GM23338 (cell line): ENCODE measurements around the gene POLD4. TPM values are rescaled to one million over a fixed set of nuclear protein-coding genes. Genes with fewer than 3 reads are reported as not detected.

ENCODE experiments used
- ATAC-seq: fragments of 200-7000 bp; cut with Tn5 transposase; 3 replicates; pipeline ENCODE4 v1.9.1; 2020
- DNase-seq: peaks from one replicate; pipeline ENCODE4 v3.0.0-alpha.2; 2015; ENCODE audit warnings: low spot score
- H2AFZ ChIP-seq: fragments of 200-600 bp; sonication (generic); 2 replicates; pipeline ENCODE4 v1.8.0; 2016; ENCODE audit warnings: antibody characterized with exemption, mild to moderate bottlenecking, moderate library complexity
- H3F3A ChIP-seq: fragments of 200-600 bp; sonication (generic); replicated peaks from 2 replicates; pipeline ENCODE4 v1.8.0; 2017; ENCODE audit warnings: antibody characterized with exemption, mixed run types, low read depth
- H3K27ac ChIP-seq: fragments of 200-600 bp; sonication (generic); 2 replicates; pipeline ENCODE4 v1.6.1; 2016; ENCODE audit warnings: low read depth
- H3K27me3 ChIP-seq: fragments of 200-600 bp; sonication (generic); 2 replicates; pipeline ENCODE4 v1.8.0; 2016; ENCODE audit warnings: mild to moderate bottlenecking, mixed run types, moderate library complexity; ENCODE audit not compliant: insufficient read depth
- H3K36me3 ChIP-seq: fragments of 200-600 bp; sonication (generic); 2 replicates; pipeline ENCODE4 v1.8.0; 2016; ENCODE audit warnings: mild to moderate bottlenecking; ENCODE audit not compliant: insufficient read depth
- H3K4me1 ChIP-seq: fragments of 200-600 bp; sonication (generic); 2 replicates; pipeline ENCODE4 v1.8.0; 2016; ENCODE audit warnings: mild to moderate bottlenecking, moderate library complexity; ENCODE audit not compliant: insufficient read depth
- H3K4me2 ChIP-seq: fragments of 200-600 bp; sonication (generic); 2 replicates; pipeline ENCODE4 v1.7.1; 2017; ENCODE audit warnings: mixed run types
- H3K4me3 ChIP-seq: fragments of 200-600 bp; sonication (generic); 2 replicates; pipeline ENCODE4 v1.6.1; 2016; ENCODE audit warnings: mixed run types
- H3K79me2 ChIP-seq: fragments of 200-600 bp; sonication (generic); replicated peaks from 2 replicates; pipeline ENCODE4 v1.8.0; 2017; ENCODE audit warnings: mild to moderate bottlenecking; ENCODE audit not compliant: insufficient read depth
- H3K9me2 ChIP-seq: fragments of 200-600 bp; sonication (generic); 2 replicates; pipeline ENCODE4 v1.8.0; 2017; ENCODE audit not compliant: insufficient read depth
- H4K20me1 ChIP-seq: fragments of 200-600 bp; sonication (generic); replicated peaks from 2 replicates; pipeline ENCODE4 v1.8.0; 2017; ENCODE audit warnings: mild to moderate bottlenecking; ENCODE audit not compliant: insufficient read depth
- H3K27ac Mint-ChIP-seq: 2 replicates; pipeline ENCODE4 v1.8.0; 2020; ENCODE audit warnings: inconsistent platforms, mild to moderate bottlenecking, moderate library complexity, mixed read lengths
- H3K27me3 Mint-ChIP-seq: 3 replicates; pipeline ENCODE4 v1.8.0; 2022; ENCODE audit warnings: low read depth, mild to moderate bottlenecking, moderate library complexity, mixed read lengths, inconsistent platforms; ENCODE audit not compliant: insufficient read depth, poor library complexity
- H3K36me3 Mint-ChIP-seq: 3 replicates; pipeline ENCODE4 v1.8.0; 2021; ENCODE audit warnings: low read depth, mild to moderate bottlenecking, inconsistent platforms, moderate library complexity, mixed read lengths
- H3K4me1 Mint-ChIP-seq: 3 replicates; pipeline ENCODE4 v1.8.0; 2020; ENCODE audit warnings: mild to moderate bottlenecking, inconsistent platforms, mixed read lengths
- H3K4me3 Mint-ChIP-seq: 3 replicates; pipeline ENCODE4 v1.8.0; 2021; ENCODE audit warnings: moderate library complexity, mild to moderate bottlenecking, inconsistent platforms, mixed read lengths
- H3K9me3 Mint-ChIP-seq: 3 replicates; pipeline ENCODE4 v1.8.0; 2020; ENCODE audit warnings: moderate library complexity, mild to moderate bottlenecking, inconsistent platforms, mixed read lengths
- CREB1 ChIP-seq: fragments of 250-450 bp; sonication (Bioruptor Pico); IDR thresholded peaks from 2 replicates; pipeline ENCODE4 v1.5.0; 2020; ENCODE audit warnings: low read depth, mild to moderate bottlenecking, moderate library complexity
- EZH2 ChIP-seq: fragments of 200-600 bp; sonication (generic); IDR thresholded peaks from one replicate; pipeline ENCODE4 v1.8.0; 2017; ENCODE audit warnings: antibody characterized with exemption, mild to moderate bottlenecking, low read depth; ENCODE audit not compliant: unreplicated experiment
- EZH2phosphoT487 ChIP-seq: fragments of 200-600 bp; sonication (generic); IDR thresholded peaks from one replicate; pipeline ENCODE4 v1.8.1; 2018; ENCODE audit warnings: antibody characterized with exemption; ENCODE audit not compliant: unreplicated experiment
- POLR2AphosphoS5 ChIP-seq: IDR thresholded peaks from 2 replicates; pipeline ENCODE4 v1.6.1; 2016; ENCODE audit warnings: antibody characterized with exemption, low read depth
- STAT1 ChIP-seq: IDR thresholded peaks from one replicate; pipeline ENCODE4 v1.6.1; 2016; ENCODE audit warnings: antibody characterized with exemption; ENCODE audit not compliant: unreplicated experiment
- ZNF114 ChIP-seq: fragments of 250-450 bp; sonication (Bioruptor Pico); IDR thresholded peaks from 2 replicates; pipeline ENCODE4 v1.5.0; 2020; ENCODE audit warnings: mild to moderate bottlenecking, moderate library complexity
- ZNF331 ChIP-seq: fragments of 250-450 bp; sonication (Bioruptor Pico); IDR thresholded peaks from 2 replicates; pipeline ENCODE4 v1.5.0; 2020; ENCODE audit warnings: low read depth, mild to moderate bottlenecking, moderate library complexity
- ZNF462 ChIP-seq: fragments of 250-450 bp; sonication (Bioruptor Pico); IDR thresholded peaks from 2 replicates; pipeline ENCODE4 v1.5.0; 2020; ENCODE audit warnings: mild to moderate bottlenecking, moderate library complexity
- polyA plus RNA-seq: library from polyadenylated mRNA; unstranded; fragments of >200 nt; fragmentation: Nextera tagmentation; extraction: Ambion mirVana; gene quantifications from 2 replicates; pipeline ENCODE4 v1.2.1, GENCODE V29; 2016
- total RNA-seq: library from RNA; depleted of rRNA; stranded (reverse); fragments of >200 nt; shearing (Covaris generic); gene quantifications from 2 replicates; pipeline ENCODE4 v1.2.3, GENCODE V29; 2014

POLD4 gene
- total and polyA plus RNA-seq, 2 experiments from 2014 or later: 16.2 to 23.0 TPM

GRCh38 chr11:67369275-67369674 is 15.9 kb upstream of the POLD4 start:
- Histone ChIP-seq H3K4me2 (no peak overlapping the region; the same call in 1 of the 2 replicates), H3K4me3 (no peak overlapping the region), H3K27me3 (peaks cover 62% of the 10 kb centered on the region), H3K4me1 (peaks cover 30% of the 10 kb centered on the region), H3K27ac (no peak overlapping the region), H3K79me2 (no peaks in the 10 kb centered on the region), H3K9me2 (no peaks in the 10 kb centered on the region), H3F3A (0 out of 2 replicates have a peak, but pooled peaks cover 4% of the 10 kb centered on the region), H4K20me1 (no peaks in the 10 kb centered on the region), H2AFZ (no peak overlapping the region), H3K36me3 (no peaks in the 10 kb centered on the region)
- no peak for TF ChIP-seq ZNF331 (CRISPR knock-in tag)
- no peak for TF ChIP-seq CREB1
- no peak for TF ChIP-seq EZH2phosphoT487
- no peak for TF ChIP-seq EZH2
- TF ChIP-seq ZNF462: no peak
- no peak for TF ChIP-seq STAT1
- no peak for TF ChIP-seq POLR2AphosphoS5
- Mint-ChIP-seq H3K27ac (no peak overlapping the region), H3K9me3 (no peaks in the 10 kb centered on the region), H3K4me3 (no peak overlapping the region), H3K4me1 (peaks cover 41% of the 10 kb centered on the region), H3K36me3 (no peaks in the 10 kb centered on the region; the same call in 2 of the 3 replicates), H3K27me3 (peaks cover 33% of the 10 kb centered on the region)
- no peak for ATAC-seq
- DNase-seq: no peak

GRCh38 chr11:67368621-67369020 is 15.3 kb upstream of the POLD4 start:
- no peak overlapping the region for H3K4me3 ChIP-seq
- no peak for DNase-seq
- H3K9me2 ChIP-seq: no peaks in the 10 kb centered on the region
- Mint-ChIP-seq H3K4me3 (no peak overlapping the region; the same call in 2 of the 3 replicates), H3K9me3 (no peaks in the 10 kb centered on the region), H3K36me3 (no peaks in the 10 kb centered on the region; the same call in 2 of the 3 replicates), H3K4me1 (peaks cover 37% of the 10 kb centered on the region), H3K27ac (no peak overlapping the region), H3K27me3 (peaks cover 30% of the 10 kb centered on the region)
- no peak for ATAC-seq
- no peaks in the 10 kb centered on the region for H3K36me3 ChIP-seq
- no peaks in the 10 kb centered on the region for H4K20me1 ChIP-seq
- 0 out of 2 replicates have a peak, but pooled peaks cover 4% of the 10 kb centered on the region for H3F3A ChIP-seq
- H3K79me2 ChIP-seq: no peaks in the 10 kb centered on the region
- no peak overlapping the region for H3K27ac ChIP-seq
- H3K27me3 ChIP-seq: peaks cover 55% of the 10 kb centered on the region
- H2AFZ ChIP-seq: no peak overlapping the region
- peaks cover 25% of the 10 kb centered on the region for H3K4me1 ChIP-seq
- no peak overlapping the region for H3K4me2 ChIP-seq
- no peak for TF ChIP-seq ZNF114 (CRISPR knock-in tag)
- no peak for TF ChIP-seq EZH2phosphoT487
